H54 (cell line): ENCODE measurements around the gene C14orf180.

Experiments used
- DNase-seq: peaks from one replicate; pipeline ENCODE4 v3.0.0; 2011; ENCODE audit warnings: low spot score, mixed read lengths; ENCODE audit not compliant: insufficient read length
- FAIRE-seq: peaks from 3 replicates; lab custom pipeline; 2011; peaks lifted over from hg19 to GRCh38; lab: Jason Lieb, UNC
- POLR2A ChIP-seq: IDR thresholded peaks from 2 replicates; pipeline ENCODE4 v1.6.1; 2011; ENCODE audit warnings: low read depth, mild to moderate bottlenecking, low read length

Gene C14orf180

GRCh38 chr14:104584557-104584956 lies 5.0 kb downstream of the C14orf180 start:
- no peak for TF ChIP-seq POLR2A
- FAIRE-seq (no peak), DNase-seq (no peak)

GRCh38 chr14:104585966-104586697 lies 6.6 kb downstream of the C14orf180 start:
- DNase-seq (no peak), FAIRE-seq (no peak)
- no peak for TF ChIP-seq POLR2A

- FAIRE-seq (peak; percentile 67), DNase-seq (peak; percentile 64)
- no peak for TF ChIP-seq POLR2A
Measured at GRCh38 chr14:104586832-104587620, 7.5 kb downstream of the C14orf180 start.

- DNase-seq (no peak), FAIRE-seq (no peak)
- no peak for TF ChIP-seq POLR2A
Measured at GRCh38 chr14:104587641-104588040, 8.1 kb downstream of the C14orf180 start.

- TF ChIP-seq POLR2A: no peak
- FAIRE-seq (no peak), DNase-seq (no peak)
Measured at GRCh38 chr14:104588066-104588857, 8.7 kb downstream of the C14orf180 start.

GRCh38 chr14:104589338-104590195 lies 10.0 kb downstream of the C14orf180 start:
- FAIRE-seq (no peak), DNase-seq (no peak)
- TF ChIP-seq POLR2A: no peak

- no peak for DNase-seq
- no peak for FAIRE-seq
- TF ChIP-seq POLR2A: no peak
Measured at GRCh38 chr14:104590240-104590965, 10.8 kb downstream of the C14orf180 start.

- DNase-seq (no peak), FAIRE-seq (no peak)
- TF ChIP-seq POLR2A: no peak
Measured at GRCh38 chr14:104591031-104591430, 11.5 kb downstream of the C14orf180 start.

- FAIRE-seq (no peak), DNase-seq (no peak)
- no peak for TF ChIP-seq POLR2A
Measured at GRCh38 chr14:104591506-104592291, 12.1 kb downstream of the C14orf180 start.

GRCh38 chr14:104592292-104592672 lies 12.7 kb downstream of the C14orf180 start:
- no peak for TF ChIP-seq POLR2A
- DNase-seq (no peak), FAIRE-seq (no peak)

- no peak for TF ChIP-seq POLR2A
- FAIRE-seq (no peak), DNase-seq (no peak)
Measured at GRCh38 chr14:104592785-104593184, 13.2 kb downstream of the C14orf180 start.

GRCh38 chr14:104593241-104593701 lies 13.7 kb downstream of the C14orf180 start:
- no peak for DNase-seq
- no peak for FAIRE-seq
- no peak for TF ChIP-seq POLR2A
